HG02798 (cell line): ENCODE data around the gene VWA8.
"Not testable (repeated sequence)": the region's sequence is repeated elsewhere in the genome, so short reads cannot be mapped to it uniquely, and the experiment has no call there.

Experiments used
- ATAC-seq: cut with Tn5 transposase; IDR thresholded peaks from one replicate; pipeline ENCODE4 v1.9.1; 2021; ENCODE audit warnings: mild to moderate bottlenecking; ENCODE audit not compliant: unreplicated experiment, poor library complexity

The VWA8 gene

DNA sequence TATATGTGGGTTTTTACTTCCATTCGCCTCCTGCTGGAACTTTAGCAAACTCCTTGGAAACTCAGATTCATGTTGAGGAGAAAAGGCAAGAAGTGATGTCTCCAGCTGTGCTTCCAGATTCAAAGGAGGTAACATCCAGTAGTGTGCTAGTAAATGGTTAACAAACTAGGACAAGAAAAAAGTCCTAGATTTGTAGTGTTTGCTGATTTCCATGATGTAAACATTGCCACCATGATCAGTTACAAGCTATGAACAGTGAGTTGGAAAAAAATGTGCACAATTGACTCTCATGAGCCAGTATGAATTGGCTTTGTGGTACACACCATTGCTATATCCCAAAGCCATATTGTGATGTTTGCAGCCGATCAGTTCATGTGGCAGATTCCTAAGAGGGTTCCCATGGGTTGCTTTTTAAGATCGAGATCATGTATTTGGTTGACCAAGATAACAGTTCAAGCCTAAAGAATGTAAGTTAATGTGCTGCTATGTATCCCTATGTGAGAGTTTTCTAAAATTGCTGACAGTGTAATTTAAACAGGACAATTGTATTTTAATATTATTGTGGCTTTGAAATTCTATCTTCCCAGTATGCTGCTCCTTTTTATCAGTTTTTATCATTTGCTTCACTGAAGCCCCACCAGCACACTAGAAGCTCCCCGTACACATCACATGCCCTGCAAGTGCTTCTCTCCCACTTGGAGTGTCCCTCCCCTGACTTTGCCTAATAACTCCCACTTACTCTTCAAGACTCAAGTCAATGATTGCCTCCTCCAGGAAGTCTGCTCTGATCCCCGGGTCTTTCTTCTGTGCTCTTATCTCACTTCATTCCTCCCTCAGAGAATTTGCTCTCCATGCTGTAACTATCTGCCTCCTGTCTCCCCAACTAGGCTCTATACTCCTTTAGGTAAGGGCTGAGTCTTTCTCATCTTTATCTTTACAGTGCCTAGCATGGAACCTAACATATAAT, 355.3 kb downstream of the VWA8 start:
- ATAC-seq = no peak

DNA sequence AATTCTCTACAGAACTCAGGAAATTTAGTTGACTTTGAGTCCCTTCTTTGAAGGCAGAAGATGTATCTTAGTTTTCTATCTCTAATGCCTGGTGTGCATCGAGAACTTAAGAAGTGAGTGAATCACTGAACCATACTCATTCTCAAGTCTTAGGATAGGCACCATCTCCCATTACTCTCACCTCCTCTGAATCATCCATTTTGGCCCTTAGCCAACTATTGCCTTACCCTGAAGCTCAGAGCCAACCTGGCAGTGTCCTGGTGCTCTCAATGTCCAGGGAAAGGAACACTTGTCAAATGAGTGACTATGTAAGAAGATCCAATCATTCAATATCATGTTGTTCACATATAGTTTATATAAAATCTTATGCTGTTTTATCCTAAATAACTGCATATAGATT, 357.0 kb downstream of the VWA8 start:
- no peak for ATAC-seq

DNA sequence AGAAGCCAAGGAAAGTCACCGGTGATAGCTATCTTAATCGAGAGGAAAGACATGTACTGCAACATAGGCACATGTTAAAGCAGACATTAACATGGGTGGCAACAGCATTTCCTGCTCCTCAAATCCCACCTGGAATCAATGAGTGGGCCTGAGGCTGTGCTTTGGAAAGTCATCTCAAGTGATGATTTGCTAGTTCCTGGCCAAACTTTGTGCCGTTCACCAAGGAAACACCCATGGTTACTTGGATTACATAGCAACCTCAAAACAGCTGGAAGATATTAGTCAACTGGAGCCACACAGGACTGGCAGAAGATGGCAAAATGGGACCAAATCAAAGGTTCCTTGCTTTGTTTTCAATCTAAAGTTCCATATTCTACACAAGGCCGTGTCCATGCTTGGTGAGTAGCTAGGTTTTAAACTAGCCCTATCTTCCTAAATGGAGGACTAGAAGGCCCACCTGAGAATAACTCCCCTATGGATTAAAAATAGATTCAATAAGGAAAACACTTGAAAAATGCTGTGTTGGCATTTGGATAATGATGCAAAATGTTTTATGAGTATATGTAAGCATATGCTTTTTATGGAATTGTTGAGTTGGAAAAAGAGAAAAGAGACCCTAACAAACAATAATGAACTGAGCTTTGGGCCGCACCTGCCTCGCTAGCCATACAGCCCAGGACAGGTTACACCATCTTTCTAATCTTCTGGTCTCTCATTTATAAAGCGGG, 359.0 kb downstream of the VWA8 start:
- ATAC-seq = no peak

DNA sequence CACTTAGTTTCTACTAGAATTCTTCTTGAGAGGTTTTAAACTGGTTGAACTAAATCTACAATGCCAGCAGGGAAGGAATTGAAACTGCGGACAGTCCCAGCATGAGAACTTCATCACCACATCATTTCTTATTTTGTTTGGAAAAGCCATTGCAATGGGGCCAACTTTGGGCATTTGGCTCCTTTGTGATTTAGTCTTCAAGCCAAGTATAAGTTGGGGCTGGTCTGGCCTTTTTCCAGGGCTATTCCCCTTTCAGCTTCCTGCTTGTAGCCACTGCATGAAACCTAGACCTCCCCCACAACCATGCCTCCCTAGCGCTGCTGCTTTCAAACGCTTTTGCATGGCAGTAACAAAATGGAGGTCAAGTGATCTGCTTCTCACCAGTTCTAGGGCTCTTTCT, 361.3 kb downstream of the VWA8 start:
- ATAC-seq = no peak

DNA sequence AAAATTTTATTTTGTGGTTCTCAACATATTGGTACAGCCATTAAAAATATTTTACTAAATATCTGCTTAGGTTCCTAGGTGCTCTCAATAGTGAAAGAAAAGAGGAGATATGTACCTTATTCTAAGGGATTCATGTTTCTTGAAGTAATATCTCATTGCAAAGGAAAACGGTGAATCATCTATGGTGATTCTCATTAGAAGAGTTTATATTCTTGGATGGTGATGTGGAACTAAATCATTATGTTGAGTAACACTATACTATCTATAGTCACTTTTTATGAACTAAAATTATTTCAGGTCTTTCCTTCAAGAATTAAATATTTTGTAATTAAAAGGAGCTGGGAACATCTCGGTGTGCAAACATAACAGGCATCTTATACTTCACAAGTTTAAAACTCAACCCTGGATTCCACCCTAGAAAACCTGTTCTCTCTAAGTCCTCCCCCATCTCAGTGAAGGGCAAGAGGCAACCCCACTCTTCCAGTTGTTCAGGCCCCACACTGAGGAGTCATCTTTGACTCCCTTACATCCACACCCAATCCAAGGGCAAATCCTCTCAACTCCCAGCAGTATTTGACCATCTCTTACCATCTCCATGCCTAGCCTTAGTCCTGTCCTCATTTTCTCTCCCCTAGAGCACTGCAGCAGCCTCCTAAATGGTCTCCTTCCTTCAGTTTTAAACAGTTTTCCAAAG, 363.4 kb downstream of the VWA8 start:
- no peak for ATAC-seq

DNA sequence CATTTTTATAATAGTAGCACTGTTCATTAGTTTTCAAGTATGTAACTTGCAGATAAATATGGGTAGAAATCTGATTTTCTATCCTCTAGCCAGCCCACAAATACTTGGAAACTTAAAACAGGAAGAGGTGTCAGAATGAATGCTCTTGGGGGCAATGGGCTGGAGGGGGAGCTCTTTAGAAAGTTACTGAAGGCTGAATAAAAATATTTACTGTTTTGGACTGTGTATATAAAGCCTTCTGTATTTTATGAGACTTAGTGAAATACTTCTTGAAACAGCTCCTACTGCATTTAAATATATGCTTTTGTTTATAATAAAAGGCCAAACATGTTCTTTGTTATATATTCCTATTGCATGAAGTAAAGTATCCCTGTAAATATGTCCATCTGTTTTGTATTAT, 364.7 kb downstream of the VWA8 start:
- ATAC-seq = no peak

DNA sequence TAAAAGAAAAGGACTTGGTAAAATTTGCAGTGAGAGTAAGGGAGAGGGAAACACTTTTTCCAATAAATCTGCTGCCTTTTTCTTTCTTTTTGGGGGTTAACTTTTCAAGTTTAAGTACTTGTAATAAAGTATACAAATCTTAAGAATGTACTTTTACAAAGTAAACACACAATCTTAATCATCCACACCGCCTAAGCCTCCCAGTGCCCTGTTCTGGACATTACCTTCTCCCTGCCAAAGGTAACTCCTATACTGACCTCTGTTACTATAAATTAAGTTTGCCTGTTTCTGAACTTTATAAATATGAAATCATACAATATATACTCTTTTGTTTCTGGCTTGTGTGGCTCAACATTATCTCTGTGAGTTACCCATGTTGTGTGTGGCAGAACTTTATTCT, 365.6 kb downstream of the VWA8 start:
- no peak for ATAC-seq

DNA sequence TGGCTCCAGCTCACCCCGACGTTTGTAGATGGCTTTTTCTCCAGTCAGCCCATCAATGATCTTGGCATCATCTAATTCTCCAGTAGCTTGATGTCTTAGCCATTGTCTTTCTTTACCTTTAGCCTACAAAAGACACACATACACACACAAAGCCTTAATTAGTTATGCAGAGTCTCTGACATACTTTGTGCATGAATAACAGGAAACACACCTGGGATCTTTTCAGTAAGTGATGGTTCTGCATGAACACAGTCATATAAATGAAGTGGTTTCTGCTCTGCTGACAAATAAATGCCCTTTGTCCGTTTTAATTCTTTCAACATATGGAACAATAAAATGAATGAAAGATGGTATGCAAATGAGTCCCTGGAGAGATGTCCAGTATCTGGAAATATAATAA, 370.3 kb downstream of the VWA8 start:
- ATAC-seq = no peak

DNA sequence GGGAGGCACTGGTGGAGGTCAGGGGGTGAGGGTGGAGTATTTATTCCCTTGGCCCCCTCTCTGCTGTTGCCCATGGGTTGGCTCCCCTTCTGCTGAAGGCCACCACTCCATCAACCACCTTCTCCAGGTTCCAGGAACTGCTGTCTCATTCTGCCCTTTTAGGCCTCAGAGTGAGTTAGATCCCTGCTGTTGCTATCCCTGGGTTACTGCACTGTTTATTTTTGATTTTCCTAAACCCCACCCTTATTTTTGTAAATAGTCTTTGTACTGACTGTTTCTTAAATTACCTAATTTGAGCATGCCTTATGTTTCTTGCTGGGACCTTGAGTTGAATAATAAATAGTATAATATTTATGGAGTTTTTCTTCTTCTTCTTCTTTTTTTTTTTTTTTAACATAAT, 370.8 kb downstream of the VWA8 start:
- ATAC-seq = no peak

DNA sequence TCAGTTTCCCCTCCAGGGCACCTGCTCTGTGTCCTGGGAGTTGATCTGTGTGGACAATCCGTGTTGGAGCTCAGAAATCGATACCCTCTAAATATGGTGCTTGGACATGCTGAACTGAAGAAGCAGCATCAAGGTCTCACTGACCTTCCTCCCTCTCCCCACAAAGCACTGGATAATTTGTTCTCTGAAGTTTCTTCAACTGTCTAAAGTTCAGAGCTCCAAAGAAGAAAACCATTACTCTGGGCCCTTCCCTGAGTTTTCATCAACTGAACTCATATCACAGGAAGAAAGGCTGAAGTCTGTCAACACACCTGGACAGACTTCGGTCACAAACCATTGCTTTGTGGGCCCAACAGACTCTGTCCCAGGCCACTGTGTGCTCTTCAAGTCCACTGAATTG, 371.5 kb downstream of the VWA8 start:
- ATAC-seq = no peak

DNA sequence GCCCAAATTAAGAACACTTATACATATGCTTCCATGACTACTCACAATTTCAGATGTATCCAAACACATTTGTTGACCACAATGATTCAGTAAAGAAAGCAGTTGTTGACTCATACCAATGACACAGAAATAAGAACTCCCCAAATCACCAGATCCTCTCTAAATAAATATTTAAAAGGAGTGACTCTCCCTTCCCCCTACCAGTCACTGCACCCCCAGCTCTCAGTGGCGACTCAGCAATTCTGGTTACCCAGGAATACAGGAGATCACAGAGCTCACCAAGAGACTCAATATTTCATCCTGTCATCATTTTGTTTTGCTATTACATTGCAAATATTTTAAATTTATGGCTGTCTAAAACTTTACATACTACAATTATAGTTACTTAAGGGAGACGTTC, 372.0 kb downstream of the VWA8 start:
- no peak for ATAC-seq

DNA sequence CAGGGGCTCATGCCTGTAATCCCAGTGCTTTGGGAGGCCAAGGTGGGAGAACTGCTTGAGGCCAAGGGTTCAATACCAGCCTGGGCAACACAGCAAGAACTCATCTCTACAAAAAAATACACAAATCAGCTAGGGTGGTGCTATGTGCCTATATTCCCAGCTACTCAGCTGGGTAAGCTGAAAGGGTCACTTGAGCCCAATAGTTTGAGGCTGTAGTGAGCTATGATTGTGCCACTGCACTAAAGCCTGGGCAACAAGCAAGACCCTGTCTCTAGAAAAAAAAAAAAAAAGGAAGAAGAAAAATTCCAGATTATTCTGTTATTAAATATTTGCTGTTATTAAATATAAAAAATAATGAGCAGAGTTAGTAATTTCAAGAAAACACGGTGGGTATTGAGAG, 372.5 kb downstream of the VWA8 start:
- ATAC-seq = no peak

DNA sequence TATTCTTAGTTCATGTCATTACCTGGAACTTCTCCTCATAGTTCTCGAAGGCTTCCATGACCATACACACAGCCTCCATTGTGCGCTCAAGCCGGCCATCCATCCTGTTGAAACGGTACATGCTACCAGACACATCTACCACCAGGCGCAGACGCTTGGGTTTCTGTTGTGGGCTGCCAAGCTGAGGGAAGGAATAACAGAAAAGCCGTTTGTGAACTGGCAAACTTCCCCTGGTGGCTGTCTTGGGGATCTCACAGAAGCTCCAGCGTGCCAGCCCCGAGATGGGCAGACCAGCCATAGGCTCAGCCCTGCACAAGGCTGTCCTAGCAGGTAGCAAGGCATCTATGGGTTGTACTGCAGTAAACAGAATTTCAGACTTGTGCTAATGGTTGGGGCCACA, 373.4 kb downstream of the VWA8 start:
- no peak for ATAC-seq

DNA sequence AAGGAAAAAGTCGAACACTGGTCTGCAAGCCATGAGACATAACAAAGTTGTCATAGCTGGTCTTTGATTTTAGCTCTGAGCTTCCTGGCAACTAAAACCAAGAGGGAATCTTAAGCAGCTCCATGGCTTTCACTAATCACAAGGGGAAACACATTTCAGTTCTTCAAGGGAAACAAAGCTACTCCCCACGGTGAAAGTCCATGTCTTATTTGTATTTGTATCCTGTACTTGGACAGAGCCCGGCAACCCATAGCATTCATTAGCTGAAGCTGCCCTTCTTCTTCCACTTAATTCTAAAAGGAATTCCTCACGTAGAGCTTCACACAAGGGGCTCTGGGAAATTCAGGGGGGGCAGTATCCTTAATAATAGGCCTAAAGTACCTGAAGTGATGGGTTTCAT, 374.7 kb downstream of the VWA8 start:
- ATAC-seq = no peak

DNA sequence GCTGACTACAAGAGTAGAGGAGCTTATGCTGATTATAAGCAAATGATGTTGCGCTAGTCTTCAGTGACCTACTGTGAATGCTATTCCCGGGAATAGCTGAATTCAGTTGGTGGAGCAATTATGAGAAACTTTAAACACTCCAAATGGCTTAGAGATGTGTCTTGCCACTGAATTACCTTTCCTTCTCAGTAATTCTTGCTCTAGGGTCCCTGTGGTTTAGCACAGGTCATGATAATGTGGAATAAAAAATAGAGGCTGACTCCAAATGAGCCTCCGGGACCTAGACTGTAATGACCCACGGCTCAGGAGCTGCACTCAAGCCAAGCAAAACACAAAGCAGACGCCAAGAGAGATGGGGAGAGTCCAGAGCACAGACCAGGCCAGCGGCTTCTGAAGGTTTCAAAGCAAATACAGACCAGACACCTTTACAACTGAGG, 378.9 kb downstream of the VWA8 start:
- ATAC-seq = no peak

DNA sequence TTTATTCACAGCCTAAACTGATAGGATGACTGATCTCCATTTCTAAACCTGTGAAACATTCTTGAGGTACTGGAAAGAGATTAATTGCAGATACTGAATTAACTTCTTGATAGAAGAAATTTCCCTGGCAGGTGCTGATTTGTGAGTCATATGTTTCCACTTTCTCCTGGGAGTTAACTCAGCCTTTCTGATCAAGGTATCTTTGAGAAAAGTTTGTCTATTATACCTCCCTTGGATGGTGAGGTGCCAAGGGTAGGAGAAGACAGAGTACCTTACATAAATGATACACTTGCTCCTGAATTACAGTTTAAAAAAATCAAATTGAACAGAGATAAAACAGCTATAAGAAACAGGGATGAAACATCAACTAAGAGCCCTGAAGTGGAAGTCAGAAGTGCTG, 380.6 kb downstream of the VWA8 start:
- ATAC-seq = no peak

DNA sequence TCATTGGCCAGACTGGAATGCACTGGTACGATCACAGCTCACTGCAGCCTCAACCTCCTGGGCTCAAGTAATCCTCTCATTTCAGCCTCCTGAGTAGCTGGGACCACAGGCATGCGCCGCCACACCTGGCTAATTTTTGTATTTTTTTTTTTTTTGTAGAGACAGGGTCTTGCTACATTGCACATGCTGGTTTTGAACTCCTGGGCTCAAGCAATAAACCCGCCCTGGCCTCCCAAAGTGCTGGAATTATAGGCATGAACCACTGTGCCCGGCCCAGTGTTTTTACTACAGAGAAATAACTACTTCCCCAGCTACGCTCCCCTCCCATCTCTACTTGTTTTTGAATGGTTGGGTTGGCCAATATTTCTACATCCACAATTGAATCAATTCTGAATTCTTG, 381.0 kb downstream of the VWA8 start:
- no peak for ATAC-seq

DNA sequence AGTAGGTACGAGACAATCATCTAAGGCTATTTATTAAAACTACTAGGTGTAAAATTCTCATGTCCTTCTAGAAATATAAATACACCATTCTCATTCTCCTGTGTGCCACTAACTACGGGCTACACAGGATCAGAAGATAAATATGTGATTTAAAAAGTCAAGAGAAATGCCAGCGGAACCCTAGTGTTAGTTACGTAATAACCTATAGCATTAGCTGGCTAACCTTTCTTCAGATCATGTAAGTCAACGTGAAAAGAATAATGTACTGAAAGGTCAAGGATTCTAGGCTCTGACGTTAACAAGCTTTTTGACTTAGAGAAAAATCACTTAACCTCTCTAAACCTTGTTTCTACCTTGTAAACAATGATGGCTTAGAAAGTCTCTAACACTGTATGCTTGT, 381.7 kb downstream of the VWA8 start:
- no peak for ATAC-seq

DNA sequence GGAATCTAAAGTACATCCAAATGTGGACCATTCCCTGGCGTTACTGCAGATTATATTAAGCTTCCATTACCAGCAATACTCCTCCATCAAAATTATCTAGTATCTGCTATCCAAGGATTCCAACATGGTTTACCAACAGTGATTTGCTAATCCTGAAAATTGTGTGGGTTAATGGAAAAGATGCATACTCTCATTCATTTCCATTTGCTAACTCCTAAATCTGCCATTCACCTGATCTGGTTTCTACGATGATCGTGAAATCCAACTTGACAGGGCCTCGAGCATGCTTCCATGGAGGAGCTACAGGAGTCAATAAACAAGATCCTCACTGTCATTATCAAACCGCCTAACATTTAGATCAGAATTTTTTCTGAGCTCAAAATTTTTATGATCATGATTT, 382.5 kb downstream of the VWA8 start:
- ATAC-seq = no peak

DNA sequence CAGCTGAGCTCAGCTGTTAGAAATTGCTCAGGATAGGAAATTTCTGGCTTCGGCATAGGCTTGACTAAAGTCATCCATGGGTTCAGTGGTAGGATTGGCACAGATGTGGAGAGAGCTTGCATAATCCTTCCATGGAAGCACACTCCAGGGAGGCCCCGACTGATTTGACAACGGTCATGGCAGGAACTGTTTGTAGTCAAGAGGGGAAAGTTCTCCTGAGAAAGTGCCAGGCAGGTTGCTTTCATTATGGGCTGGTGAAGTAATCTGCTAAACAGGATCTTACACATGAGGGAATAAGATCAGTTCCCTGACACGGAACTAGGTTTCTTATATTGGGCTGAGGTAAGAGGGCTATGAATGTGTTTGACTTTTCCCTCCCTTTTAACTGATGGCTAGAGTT, 383.5 kb downstream of the VWA8 start:
- ATAC-seq = no peak

DNA sequence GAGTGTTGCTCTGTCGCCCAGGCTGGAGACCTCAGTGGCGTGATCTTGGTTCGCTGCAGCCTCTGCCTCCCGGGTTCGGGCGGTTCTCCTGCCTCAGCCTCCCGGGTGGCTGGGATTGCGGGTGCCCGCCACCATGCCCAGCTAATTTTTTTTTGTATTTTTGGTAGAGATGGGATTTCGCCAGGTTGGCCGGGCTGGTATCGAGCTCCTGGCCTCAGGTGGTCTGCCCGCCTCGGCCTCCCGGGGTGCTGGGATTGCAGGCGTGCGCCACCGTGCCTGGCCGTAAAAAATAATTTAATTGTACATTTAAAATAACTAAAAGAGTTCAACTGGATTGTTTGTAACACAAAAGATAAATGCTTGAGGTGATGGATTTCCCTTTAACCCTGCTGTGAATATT, 387.3 kb downstream of the VWA8 start:
- not testable (repeated sequence) for ATAC-seq
